GM21360 (cell line): ENCODE measurements around the gene NOPCHAP1.
A peak's percentile ranks its signal among the peaks of the same experiment; 100 is the strongest.

Source experiments
- ATAC-seq: cut with Tn5 transposase; IDR thresholded peaks from one replicate; pipeline ENCODE4 v1.9.1; 2021; ENCODE audit warnings: mild to moderate bottlenecking, moderate library complexity; ENCODE audit not compliant: unreplicated experiment

The NOPCHAP1 gene

DNA sequence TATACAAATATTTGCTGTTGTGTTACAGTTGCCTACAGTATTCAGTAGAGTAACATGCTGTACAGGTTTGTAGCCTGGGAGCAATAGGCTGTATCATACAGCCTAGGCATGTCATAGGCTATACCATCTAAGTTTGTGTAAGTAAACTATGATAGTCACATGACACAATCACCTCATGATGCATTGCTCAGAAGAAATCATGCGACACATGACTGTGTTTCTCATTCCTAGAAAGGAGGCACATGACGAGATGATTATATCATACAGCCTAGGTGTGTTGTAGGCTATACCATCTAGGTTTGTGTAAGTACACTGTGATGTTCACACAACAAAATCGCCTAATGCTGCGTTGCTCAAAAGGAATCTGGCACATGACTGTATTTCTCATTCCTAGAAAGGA lies 31.9 kb downstream of the NOPCHAP1 start:
- ATAC-seq = no peak

DNA sequence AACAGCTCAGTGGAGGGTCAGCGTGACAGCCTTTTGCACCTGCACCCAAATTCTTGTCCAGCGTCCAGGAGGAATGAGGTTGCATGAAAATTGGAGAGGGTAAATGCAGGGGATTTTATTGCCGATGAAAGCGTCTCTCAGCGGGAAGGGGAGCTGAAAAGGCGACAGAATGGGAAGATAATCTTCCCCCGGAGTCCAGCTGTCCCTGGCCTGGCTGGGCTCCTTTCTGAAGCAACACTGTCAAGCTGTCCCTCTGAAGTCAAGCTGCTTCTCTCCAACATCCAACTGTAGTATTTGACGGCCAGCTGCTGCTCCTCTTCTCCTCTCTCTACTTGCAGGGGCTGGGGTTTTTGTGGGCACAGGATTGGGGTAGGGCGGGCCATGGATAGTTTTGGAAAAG lies 32.7 kb downstream of the NOPCHAP1 start:
- ATAC-seq = no peak

DNA sequence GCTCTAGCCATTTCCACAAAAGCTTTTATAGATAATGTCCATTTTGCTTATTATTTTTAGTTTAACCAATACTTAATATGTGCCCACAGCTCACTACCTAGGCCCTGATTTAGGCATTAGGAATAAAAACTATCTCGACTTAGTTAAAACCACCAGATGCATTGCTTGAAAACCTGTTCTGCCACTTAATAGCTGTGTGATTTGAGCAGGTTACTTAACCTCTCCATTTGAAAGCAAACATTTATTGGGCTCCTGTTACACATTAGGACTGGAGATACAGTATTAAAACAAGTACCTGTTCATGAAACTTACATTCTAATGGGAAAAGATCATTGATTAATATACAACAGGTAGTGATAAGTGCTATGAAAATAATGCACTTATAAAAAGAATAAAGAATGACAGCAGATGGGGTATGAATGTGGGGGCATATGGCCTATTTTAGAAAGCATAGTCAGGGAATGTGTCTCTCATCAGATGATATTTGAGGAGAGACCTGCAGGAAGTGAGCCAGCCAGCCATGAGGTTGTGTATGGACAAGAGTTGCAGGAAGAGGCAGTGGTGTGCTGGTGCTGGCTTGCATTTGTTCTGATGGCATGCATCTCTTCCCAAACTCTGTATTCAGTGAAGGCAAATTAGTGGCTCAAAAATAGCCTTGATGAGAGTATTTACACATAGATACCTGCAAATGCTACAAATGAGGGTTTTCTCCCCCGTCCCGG lies 34.3 kb downstream of the NOPCHAP1 start:
- no peak for ATAC-seq

DNA sequence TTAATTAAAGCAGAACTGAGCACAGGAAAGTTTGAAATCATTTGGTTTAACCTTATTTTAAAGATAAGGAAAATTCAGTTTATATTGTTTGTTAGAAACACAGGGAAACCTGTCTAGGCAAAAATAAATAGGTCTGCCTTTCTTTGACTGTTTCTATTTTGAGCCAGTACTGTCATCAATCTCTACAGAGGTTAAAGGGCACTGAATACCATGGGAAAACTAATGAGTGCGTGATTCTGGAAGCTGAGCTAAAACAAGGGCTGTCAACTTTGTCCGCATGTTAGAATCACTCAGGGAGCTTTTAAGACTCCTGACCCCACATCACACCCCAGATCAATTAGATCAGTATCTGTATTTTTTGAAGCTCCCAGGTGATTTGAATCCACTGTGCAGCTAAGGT lies 38.8 kb downstream of the NOPCHAP1 start:
- no peak for ATAC-seq

DNA sequence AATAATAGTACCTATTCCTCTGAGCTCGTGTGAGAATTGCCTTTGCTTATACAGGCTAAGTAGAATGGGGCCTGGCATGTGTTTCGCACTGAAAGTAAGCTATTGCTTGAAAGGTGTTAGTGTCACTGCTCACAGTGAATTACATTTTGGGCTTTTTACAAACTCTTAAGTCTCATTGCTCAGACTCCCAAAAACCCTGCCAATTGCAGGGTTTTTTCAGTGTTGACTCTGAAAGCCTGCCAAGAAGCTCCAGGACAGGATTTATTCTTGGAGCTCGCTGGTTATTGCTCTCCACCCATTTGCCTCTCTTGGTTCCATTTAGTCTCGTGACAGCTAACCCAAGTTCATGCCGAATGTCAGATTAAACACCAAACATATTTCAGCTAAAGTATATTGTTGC lies 39.8 kb downstream of the NOPCHAP1 start:
- ATAC-seq = no peak

DNA sequence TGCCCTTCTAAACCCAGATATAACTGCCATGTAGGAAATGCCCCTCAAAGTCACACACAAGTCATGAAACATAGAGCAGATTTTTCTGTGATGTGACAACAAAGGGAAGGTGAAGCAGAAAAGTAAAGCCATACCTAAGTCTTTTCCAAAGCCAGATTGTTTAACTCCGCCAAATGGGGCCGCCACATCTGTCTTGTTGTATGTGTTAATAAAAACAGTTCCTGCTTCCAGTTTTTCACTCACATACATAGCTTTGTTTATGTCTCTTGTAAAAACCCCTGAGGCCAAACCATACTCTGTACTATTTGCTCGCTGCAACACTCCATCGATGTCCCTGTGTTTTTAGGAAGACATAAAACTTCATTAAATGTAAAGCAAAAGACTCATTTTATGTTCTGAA lies 40.3 kb downstream of the NOPCHAP1 start:
- no peak for ATAC-seq

DNA sequence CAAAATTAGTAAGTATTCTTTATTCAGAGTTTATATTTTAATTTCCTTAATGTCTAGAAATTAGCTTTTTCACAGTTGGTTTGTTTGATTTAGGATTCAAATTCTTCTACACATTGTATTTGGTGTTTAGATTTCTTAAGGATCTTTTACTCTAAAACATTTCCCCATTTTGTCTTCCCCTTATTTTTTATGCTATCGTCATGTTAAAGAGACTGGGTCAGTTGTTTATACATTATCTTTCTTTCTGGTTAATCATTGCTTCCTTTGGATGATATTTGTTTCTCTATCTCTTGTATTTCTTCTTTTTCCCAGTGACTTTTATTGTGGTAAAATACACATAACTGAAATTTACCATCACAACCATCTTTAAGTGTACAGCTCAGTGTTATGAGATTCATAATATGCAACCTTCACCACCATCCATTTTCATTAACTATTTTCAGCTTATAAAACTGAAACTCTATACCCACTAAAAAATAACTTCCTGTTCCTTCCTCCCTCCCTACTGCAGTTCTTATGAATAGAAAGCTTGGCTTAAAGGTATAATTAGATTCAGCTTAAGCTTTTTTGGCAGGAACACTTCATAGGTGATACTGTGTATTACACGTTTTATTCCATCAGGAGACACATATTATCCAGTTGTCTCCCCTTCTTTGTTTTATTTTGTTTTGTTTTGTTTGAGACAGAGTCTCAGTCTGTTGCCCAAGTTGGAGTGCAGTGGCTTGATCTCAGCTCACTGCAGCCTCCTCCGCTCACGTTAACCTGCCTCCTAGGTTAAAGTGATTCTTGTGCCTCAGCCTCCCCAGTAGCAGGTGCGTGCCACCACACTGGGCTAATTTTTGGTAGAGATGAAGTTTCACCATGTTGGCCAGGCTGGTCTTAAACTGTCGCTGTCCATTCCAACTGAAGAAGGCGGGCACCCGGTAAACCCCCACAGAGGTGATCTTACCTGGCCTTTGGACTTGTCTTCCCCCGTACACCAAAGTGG lies 45.0 kb downstream of the NOPCHAP1 start:
- peak; percentile 78 for ATAC-seq

DNA sequence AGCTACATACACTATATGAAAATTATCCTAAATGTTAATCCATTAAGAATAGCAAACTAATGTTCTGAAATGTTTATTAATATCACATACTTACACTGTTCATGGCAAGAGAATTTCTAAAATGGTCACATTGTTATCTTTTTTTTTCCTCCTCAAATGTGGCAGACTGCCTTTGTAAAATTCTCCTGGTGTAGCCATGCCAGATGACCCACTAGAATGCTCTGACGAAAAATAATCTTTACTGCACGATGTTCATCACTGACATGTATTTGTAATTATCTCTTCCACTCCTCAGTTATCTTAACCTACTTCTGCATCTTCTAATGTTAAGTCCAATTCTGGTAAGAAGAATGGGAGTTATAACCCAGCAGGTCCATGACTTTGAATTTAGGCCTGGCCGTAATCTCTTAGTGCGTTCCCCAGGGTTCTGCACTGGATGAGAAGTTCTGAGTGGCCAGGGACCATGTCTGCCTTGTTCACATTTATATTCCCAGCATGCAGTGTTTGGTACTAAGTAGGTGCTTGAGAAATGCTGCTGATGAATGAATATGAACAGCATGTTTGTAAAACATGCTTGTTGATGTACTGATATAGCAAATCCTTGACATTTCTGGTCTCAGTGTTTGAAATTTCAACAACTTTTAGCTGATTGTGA lies 46.7 kb downstream of the NOPCHAP1 start:
- no peak for ATAC-seq

DNA sequence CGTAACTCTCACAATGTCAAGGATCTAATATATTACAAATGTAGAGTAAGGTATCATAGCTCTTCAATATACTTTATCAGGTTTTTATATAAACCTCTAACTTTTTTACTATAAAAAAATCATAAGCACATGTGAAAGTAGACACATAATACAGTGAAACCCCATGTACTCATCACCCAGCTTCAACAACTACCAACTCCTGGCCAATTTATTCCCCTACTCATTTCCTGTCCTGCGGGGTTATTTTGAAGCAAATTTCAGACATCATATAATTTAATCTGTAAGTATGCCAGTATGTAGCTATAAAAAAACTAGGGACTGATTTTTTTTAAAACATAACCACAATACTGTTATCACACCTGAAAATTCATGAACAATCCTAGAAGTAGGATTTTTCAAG lies 47.7 kb downstream of the NOPCHAP1 start:
- ATAC-seq = no peak
